Stimulated activated CD4-positive, alpha-beta T cell treated with anti-CD3 and anti-CD28 coated beads, Interleukin-1b, Interleukin-23, amount 100 ng/mL, for 48 hours (primary cell): ENCODE results near the gene MON1B.
A peak's percentile ranks its signal among the peaks of the same experiment; 100 is the strongest.
"Not testable (repeated sequence)": the region's sequence is repeated elsewhere in the genome, so short reads cannot be mapped to it uniquely, and the experiment has no call there.

Source experiments
- DNase-seq: peaks from one replicate; pipeline ENCODE4 v3.0.0-alpha.2; 2020

Gene MON1B

GRCh38 chr16:77199211-77199610 lies 8.2 kb downstream of the MON1B start, which contains the start of gene SYCE1L:
SYCE1L (plus strand) TSS chr16:77199408; CDS start chr16:77199452, 44 bp downstream.
- no peak for DNase-seq

GRCh38 chr16:77206533-77206932 lies 15.5 kb downstream of the MON1B start:
- DNase-seq, result no peak

GRCh38 chr16:77207030-77207429 lies 16.0 kb downstream of the MON1B start:
- DNase-seq, result no peak

GRCh38 chr16:77208382-77208781 lies 17.4 kb downstream of the MON1B start:
- DNase-seq, result no peak

DNA sequence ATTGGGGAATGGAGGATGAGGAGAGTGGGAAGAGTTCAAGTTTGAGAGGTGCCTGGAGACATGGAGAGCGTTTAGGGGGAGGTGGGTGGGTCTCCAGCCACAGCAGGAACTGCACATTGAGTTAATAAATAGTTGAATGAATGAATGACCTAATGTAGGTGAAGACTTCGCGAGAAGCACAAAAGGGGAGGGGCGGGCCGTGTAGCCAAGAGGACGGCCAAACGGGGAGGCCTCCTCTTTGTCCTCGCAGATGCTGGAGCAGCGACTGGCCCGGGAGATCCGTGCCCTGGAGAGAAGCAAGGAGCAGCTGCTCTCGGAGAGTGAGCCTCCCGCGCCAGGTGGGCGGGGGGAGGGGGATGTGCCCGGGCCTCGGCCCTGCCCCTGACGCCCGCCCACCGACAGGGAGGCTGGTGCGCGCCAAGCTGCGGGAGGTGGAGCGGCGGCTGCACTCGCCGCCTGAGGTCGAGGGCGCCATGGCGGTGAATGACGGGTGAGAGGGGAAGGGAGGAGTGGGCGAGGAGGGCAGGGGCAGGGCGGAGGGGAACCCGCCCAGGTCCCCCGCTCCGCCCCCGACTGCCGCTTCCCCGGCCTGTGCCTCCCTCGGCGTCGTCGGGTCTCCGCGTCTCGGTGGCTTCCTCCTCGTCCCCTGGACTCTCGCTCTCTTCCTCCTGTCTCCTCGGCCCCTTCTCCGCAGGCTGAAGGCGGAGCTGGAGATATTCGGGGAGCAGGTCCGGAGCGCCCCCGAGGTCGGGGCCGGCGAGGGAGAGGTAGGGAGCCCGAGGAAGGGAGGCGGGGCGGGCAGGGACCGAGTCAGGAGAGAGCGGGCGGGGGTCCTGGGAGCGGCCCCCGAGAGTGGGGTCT lies 21.1 kb downstream of the MON1B start:
- DNase-seq, result peak; percentile 75

GRCh38 chr16:77212741-77213541 lies 22.0 kb downstream of the MON1B start:
- peak; percentile 71 for DNase-seq

DNA sequence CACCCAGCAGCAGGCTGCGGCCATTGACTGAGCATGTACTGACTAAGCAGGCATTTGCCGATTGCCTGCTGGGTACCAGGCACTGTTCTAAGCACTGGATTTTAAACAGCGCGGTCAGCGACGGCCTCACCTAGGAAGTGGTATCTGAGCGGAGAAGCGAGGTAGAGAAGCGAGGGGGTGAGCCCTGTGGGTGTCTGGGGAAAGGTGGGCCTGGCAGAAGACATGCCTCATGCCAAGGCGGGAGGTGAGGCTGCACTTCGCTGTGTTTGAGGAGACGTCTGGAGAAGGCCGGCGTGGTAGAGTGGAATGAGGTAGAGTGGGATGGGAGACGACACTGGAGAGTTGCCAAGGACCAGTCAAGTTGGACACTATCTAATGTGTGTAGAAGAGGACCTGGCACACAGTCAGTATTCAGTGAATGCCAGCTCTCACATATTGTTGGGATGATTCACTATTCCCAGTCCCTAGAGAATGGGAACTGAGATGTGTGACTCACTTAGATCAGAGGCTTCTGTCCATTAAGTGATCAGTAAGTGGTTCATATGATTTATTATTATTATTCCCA lies 22.6 kb downstream of the MON1B start:
- DNase-seq, result no peak

GRCh38 chr16:77214411-77215138 lies 23.6 kb downstream of the MON1B start:
- no peak for DNase-seq

- no peak for DNase-seq
Observed at GRCh38 chr16:77219437-77219836, 28.4 kb downstream of the MON1B start.

DNA sequence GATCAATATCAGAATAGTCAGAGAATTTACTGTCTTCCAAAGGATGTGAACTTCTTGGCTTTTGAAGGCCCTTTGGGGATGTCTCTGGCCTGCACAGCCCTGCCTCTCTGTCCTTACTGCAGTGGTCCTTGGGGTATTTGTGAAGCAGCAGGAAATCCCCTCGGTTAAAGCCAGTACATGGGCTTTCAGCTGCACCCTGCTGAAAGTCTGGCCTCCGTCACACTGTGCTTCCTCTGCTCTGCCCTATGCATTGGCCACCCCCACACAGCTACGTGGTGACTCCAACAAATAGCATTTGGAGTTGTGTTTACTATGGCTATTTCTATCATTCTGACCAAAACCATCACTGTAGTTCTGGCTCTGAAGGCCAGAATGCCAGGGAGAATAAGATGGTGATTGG lies 29.4 kb downstream of the MON1B start:
- no peak for DNase-seq

- no peak for DNase-seq
Observed at GRCh38 chr16:77221482-77221881, 30.5 kb downstream of the MON1B start.

GRCh38 chr16:77223184-77223583 lies 32.2 kb downstream of the MON1B start:
- peak; percentile 24 for DNase-seq

DNA sequence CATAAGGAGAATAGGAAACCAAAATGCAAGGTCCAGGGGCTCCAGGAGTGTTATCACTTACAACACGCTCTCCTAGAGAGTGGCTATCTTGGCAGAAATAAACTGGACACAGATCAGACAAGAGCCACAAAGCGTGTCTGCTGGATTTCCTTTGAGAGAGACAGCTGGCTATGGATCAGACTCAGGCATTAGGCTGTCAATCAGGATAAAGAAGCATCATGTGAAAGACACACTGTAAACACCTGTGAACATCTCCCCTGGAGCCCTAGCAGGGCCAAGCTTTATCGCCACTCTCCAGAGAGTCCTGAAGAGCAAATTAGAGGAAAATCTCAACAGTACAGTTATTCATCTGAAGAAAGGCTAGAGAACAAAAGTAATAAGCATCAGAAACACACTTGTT lies 34.2 kb downstream of the MON1B start:
- no peak for DNase-seq

DNA sequence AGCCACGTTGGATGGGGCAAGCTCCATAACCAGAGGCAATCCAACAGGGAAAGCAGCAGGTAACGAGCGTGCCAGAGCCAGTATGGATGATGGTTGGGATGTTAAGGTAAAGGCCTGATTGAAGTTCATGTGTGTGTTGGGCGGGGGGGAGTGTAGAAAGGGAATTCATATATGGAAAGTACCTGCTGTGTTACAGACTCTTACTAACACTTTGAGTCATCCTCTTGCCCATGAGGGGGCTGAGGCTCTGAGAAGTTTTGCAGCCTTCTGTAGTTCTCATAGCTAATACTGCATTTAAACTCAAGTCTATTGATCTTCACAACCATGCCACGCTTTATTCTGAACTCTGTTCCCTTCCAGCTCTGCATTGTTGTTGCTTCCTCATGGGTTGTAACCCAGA lies 36.8 kb downstream of the MON1B start:
- no peak for DNase-seq

DNA sequence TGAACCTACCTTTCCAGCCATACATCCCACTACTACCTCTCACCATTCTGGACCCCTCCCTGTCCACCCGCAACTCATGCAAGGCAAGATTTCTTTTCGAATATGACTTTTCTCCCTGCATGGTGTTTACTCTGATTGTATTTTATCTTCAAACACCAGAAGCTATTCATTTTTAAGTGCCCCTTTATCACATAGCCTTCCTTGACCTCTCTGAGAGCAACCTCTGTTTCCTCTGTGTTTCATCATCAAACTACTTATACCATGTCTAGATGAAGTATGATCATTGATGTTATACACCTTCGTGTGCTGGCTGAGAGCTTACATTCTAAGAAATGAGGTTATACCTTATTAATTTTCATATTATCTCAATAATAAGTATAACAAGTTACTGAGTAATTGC lies 40.1 kb downstream of the MON1B start:
- DNase-seq, result no peak

GRCh38 chr16:77233799-77234519 lies 43.0 kb downstream of the MON1B start:
- no peak for DNase-seq

DNA sequence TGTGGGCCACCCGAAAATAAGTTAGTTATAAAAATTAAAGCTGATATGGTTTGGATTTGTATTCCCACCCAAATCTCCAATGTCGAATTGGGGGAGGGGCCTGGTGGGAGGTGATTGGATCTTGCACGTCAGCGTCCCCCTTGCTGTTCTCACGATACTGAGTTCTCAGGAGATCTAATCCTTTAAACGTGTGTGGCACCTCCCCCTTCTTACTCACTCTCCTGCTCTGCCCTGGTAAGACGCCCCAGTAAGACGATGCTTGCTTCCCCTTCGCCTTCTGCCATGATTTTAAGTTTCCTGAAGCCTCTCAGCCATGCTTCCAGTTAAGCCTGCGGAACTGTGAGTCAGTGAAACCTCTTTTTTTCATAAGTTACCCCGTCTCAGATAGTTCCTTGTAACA lies 43.6 kb downstream of the MON1B start:
- no peak for DNase-seq

DNA sequence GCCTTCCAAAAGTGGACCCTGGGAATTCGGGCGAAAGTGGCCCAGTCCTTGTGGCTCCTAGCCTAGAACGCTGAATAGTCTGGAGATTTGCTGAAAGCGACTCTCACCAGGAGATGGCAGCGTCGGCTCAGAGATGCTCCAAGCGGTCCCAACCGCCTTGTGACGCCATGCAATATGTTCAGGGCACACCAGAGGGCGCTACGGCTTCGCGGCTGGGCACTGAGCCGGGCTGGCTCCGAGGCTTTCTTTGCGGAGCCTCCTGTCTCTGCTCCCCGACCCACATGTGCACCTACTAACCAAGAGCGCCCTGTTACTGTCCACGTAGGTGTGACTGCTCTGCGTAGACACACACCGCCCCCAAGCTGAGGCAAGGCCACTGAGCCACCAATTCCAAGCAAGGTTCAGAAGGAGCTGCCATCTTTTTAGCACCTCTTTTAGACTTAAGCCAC lies 45.1 kb downstream of the MON1B start:
- DNase-seq, result peak; percentile 86

DNA sequence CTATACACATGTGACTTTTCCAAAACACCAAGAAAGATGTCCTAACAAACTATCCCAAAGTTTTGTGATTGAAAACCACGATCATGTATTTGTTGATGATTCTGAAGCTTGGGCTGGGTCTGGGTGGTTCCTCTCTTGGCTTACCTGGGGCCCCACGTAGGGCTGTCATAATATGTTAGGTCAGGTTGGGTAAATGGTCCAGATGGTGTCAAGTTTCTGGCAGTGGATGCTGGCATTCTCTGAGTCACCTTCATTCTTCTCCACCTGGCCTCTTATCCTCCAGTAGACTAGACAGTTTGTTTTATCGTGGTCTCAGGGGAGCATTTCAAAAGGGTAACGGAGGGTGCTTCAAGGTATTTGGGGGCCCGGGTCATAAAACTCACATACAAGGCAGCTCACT lies 47.6 kb downstream of the MON1B start:
- no peak for DNase-seq

DNA sequence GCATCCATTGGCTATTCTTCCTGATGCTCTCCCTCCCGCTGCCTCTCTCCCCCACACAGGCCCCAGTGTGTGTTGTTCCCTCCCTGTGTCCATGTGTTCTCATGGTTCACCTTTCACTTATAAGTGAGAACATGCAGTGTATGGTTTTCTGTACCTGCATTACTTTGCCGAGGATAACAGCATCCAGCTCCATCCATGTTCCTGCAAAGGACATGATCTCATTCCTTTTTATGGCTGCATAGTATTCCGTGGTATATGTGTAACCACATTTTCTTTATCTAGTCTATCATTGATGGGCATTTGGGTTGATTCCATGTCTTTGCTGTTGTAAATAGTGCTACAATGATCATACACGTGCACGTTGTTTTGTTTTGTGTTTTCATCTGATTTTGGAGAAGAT lies 51.5 kb downstream of the MON1B start:
- DNase-seq, result not testable (repeated sequence)

GRCh38 chr16:77246150-77246549 lies 55.2 kb downstream of the MON1B start:
- no peak for DNase-seq

- DNase-seq, result no peak
Observed at GRCh38 chr16:77250400-77250799, 59.4 kb downstream of the MON1B start.
